NCI-H2196 treated with DMSO at 0.1 percent for 48 hours (cell line): ENCODE measurements around the gene PPP3CA.
"Not testable (repeated sequence)": the region's sequence is repeated elsewhere in the genome, so short reads cannot be mapped to it uniquely, and the experiment has no call there.

Experiments
- DNase-seq: peaks from one replicate; lab custom pipeline; 2025; ENCODE audit not compliant: unreplicated experiment; lab: John Stamatoyannopoulos, UW

Gene PPP3CA

DNA sequence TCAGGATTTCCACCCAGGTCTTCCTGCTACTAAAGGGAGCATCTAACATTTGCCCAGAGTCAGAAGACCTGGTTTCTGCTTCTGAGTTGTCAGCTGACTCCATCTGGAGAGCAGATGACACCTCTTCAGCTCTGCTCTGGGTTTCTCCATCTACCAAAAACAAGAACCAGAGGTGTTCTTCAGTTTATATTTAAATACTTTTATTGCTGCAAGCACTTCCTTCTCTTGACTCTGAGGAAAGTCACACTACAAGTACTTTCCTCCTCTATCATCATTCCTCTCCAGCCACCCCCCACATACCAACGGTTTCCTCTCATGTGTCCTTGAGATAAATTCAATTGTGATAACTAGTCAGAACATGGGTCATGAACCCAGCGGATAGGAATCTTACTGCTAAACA, 88.4 kb downstream of the PPP3CA start:
- DNase-seq, result no peak

DNA sequence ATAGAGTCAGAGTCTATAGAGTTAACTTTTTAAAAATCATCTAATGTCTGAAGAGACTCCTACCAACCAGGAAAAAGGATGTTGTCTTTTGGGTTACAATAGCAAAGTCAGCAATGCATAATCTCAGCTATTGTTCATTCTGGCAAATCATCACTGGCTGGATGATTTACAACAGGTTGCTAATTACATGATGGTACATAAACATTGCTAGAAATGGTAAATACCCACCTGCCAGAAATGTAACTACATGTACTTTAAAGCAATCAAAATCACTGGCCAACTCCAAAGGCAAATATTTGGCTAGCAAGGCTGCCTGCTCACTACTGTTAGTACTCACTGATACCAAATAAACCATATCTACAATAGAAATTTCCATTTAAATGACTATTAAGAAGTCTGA, 91.1 kb downstream of the PPP3CA start:
- DNase-seq, result peak; percentile 35

DNA sequence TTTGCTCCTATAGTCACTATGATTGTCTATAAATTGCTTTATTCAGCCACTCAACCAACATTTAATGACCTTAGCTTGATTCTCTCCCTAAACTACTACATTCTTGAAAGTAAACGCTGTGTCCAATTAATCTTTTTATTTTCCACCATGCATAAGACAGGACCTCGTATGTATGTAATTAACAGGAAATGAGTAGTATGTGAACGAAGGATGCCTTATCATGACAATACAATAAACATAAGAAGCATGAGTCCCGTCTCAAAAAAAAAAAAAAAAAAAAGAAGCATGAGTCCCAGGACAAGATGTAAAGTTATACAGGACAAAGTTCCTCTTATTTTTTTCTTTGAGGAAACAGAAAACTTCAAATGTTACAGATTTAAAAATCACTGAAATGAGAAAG, 92.5 kb downstream of the PPP3CA start:
- no peak for DNase-seq

DNA sequence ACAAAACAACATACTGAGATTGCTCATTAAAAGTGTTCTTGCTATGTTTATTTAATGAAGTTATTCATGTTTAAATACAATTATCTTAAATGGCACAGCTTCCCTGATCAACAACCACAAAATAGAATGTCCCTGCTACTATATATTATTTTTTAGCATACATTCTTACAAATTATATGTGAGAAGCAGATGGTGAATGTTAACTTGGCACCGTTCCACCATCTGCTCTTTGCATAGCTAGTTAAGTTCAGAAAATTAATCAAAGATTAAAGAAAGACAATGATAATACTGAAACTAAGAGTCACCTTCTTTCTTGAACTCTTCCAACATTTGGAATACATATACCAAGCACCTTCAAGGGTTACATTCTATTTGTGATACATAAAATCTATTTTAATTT, 94.2 kb downstream of the PPP3CA start:
- DNase-seq, result no peak

DNA sequence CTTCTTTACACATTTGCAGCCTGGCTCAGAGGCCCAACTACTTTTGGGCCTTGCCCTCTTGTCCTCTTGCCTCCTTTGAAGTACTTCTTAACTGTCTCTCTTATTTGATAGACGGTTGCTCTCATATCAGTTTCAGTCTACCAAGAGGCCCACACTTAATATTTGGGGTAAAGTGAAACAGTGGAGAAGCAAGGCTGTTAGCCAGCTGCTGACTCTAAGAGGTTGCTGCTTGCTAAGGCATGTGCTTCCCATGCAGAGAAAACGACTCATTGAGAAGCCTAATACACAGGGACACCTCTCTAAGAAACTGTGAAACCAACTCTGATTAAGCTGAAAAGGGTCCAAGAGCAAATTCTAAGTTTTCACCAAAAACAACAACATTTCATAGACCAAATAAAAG, 94.6 kb downstream of the PPP3CA start:
- DNase-seq, result no peak

DNA sequence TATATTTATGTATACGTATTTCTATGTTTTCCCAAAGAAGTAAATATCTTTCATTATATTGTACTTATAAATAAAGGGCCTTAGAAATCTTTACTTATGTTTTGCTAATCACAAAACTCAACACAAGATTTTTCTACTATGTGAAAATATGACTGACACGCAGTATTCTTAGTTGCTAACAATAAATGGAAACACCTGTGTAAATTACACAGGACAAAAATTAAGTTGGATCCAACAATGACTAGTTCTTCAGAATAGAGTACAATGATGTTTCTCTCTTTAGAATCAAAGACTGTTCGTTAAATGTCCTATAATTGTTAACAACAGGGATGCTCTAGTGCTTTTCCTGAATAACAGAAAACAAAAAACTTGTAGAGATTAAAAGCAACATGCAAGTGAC, 96.1 kb downstream of the PPP3CA start:
- DNase-seq, result no peak

DNA sequence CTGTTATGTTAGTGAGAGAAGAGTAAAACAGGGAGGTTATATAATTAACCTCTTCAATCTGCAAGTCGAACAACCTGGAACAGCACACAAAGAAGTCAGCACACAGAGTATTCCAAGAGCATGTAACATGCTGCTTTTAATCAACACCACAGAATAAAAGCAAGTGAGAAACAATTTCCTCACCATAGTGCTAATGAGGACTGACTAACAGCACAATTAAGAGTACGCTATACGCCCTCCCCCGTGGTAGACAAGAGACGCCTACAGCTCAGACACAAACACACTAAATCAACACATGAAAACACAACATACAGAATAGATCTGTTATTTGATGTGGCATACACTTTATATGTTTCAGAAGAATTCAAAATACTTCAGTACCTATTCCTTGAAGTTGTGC, 103.0 kb downstream of the PPP3CA start:
- DNase-seq, result no peak

DNA sequence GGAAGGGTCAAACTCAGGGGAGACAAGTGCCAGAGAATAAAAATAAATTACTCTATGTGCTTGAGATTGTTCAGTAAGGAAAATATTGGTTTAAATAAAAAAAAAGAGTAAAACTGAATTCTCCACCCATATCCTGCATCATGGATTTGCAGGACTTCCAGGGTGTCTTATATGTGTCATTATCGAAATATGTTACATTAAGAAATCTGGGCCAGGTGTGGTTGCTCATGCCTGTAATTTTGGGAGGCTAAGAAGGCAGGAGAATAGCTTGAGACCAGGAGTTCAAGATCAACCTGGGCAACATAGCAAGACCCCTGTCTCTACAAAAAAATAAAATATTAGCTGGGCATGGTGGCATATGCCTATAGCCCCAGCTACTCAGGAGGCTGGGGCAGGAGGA, 104.9 kb downstream of the PPP3CA start:
- DNase-seq, result no peak

DNA sequence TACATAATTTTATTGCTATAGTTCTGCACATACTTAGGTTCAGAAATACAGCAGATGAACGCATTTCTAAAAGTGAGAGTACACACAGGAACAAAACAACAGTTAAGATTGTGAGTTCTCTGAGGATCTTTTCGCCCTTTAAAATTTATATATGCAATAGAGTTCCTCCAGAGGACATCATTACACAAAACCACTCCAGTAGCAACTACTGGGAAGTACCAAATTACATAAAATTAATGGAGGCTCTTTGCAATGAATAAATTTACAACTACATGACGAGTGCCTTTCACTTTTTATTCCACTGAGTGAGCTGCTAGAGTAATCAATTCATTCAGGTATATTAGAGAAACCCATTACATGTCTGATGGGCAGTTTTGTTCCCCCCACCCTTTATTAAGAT, 107.2 kb downstream of the PPP3CA start:
- DNase-seq, result no peak

DNA sequence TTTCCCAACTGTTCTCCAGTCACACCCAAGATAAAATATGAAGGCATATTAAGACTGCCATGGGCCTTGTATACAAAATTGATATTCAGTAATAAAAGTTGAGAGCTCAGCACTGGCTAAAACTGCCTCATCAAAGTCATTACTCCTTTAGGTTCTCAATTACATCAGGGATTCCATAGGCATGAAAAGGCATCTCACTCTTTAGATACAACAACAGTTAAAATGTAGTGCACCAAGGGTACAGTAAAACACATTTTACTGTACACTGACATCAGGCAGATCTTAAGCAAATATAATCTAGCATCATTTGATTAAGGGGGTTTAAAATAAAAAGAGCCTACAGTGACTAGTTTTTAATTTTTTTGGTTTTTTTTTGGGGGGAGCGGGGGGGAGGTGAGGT, 107.7 kb downstream of the PPP3CA start:
- DNase-seq, result no peak

DNA sequence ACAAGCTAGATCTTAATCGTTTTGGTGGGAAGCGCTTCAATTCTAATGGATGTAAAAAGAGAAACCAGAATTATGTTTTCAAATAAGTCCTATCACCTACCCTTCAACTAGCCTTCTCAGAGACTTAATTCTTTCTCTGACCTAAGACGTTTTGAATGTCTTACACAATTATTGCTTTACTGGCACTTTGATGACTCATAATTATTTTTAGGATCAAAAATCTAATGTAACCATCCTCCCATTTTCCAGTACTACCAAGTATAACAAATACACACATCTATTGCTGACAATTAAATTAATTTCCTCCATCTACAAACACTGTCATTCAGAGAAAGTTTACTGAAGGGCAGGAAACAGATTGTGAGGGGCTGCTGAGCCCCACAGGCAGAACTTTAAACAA, 108.6 kb downstream of the PPP3CA start:
- no peak for DNase-seq

DNA sequence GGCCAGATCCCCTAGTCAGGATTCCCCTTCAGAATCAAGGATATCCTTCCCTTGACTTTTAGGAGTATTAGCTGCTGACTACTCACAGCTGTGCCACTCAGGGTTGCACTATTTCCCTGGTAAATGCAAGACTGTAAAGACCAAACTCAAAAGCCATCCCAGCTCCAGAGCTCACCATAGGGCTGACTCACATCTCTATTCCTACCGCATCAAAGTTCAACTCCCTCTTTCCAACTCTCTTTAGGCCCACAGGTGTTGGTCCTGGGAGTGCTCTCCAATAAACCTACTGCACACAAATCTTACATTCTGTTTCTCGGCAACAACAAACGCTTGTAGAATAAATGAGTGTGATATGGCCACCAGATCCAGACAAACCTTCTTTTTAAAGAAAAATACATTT, 109.6 kb downstream of the PPP3CA start:
- no peak for DNase-seq

DNA sequence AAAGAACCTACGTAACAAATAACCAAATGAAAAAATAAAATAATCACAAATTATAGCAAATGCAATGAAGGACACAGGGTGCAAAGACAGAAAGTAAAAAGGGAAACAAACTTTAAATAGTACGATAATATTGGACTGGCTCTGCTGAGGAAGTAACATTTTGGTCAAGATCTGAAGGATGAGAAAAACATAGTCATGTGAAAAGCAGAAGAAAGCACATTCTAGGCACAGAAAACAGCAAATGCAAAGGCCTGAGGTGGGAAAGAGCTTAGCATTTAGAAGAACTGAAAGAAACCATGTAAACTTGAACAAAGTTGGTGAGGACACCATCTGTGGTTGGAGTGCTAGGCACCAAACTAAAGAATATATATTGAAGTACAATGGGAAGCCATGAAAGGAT, 111.2 kb downstream of the PPP3CA start:
- DNase-seq, result no peak

DNA sequence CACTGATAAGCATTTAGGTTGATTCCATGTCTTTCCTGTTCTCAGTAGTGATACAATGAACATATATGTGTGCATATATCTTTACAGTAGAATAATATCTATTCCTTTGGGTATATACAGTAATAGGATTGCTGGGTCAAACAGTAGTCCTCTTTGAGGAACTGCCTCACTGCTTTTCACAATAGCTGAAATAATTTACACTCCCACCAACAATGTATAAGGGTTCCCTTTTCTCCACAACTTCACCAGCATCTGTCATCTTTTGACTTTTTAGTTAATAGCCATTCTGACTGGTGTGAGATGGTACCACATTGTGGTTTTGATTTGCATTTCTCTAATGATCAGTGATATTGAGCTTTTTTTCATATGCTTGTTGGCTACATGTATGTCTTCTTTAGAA, 113.2 kb downstream of the PPP3CA start:
- not testable (repeated sequence) for DNase-seq

DNA sequence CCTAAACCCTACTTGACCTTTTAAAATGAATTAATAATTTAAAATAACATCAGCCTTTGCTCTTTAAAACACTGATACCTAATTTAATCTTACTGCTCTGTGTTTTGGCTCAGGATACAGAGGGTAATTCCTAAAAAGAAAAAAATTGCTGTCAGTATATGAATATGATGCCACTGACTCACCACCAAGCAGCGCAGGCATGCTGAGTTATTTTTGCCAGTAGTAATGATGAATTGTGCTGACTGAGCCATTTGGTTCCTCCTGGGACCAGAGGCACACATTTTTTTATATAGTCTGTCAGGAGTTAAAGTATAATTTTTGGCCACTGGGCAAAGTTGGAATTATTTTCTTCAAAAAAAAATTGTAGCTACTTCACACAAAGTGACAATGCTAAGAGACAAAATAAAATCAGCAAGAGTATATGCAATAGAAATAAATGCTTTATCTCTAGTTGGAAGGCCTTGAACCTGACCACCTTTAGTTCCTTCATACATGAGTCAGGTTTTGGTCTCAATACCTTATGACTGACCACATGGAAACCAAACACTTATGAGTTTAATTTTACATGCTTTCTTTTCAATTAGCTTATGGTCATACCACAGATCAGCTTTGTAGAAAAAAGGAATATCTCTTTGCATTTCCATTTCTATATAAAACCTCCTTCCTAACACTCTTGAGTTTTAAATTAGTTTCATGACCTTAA, 115.1 kb downstream of the PPP3CA start:
- DNase-seq, result no peak

DNA sequence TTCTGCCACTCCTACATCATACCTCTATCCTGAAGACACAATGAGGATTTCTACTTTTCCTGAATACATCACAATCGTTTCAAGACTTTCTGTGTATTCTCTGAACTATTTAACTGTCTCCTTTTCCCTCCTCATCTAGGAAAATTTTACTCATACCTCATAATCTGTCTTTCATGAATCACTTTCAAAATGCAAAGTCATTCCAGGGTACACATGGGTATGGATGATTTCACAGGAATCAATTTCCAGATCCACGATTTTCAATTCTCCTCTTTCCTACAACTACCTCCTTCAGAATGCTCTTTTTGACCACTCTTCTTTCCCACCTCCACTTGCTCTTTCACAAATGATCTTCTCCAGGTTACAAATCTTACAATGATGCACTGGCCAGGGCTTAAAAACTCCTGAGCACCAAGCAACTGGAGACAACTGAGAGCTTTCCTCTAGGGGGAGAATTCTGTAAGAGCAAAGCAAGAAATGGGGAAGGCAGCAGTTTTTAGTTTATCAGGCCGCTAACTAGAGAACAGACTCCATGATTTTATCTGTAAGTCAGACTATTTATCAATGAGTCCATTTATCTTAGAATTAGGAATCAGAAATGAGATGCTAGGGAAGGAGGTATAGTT, 116.4 kb downstream of the PPP3CA start:
- DNase-seq, result no peak

DNA sequence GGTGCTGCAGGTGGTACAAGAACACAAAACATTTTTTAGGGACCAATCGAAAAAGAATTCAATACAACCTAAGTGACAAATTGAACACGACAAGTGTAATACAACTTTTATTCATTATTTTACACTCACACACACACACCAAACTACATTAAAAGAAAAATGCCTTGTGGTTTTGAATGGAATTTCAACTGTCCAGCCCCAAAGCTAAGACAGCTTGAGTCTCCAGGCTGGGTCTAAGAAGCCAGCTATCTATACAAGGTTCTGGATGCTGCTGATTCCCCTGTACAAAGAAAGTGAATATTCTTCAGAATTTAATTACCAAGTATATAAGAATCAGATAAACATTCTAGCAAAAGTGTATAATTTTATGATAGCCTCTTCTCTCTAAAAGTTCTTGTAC, 118.2 kb downstream of the PPP3CA start:
- no peak for DNase-seq

DNA sequence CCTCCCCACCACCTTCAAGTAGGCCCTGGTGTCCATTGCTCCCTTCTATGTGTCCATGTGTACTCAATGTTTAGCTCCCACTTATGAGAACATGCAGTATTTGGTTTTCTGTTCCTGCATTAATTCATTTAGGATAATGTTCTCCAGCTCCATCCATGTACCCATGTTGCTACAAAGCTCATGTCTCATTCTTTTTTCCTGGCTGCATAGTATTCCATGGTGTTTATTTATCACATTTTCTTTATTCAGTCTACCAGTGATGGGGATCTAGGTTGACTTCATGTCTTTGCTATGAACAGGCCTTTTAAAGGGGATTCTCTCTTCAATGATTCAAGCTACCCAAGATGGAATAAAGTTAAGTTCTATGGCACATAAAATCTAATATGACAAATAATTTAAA, 119.6 kb downstream of the PPP3CA start:
- DNase-seq, result no peak

DNA sequence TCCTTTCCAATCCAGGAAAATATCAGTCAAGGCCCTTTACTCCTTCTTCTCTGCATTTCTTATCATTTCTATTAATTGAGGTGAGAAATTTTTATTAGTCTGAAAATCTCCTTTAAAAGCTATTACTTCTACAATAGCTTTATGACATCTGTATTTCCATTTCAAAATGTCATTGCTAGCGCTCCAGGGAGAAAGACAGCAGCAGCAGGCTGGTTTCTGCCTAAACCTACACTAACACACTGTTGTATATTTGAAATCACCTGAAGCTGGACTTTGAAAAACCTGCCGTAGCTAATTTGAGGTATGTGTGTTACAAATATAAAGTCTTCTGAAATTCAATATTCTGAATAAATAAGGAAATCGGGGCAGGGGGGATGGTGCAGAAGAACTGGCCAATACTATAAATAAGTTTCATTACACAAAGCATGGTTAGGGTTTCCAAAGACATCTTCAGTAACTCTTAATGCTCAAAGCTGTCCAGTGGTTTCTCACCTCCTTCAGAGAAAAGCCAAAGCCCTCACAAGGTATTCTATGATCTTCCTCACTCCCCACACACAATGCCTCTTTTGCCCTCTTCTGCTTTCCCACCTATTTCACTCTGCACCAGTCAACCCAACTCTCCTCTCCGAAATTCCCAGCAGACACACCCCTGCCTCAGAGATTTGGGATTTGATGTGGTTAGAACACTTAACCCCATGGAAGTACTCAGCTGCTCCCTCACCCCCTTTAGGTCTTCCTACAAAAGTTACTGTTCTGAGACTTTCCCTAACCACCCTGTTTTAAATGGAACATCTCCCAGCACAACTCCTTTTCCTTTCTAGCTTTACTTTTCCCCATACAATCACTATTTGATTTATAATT, 122.7 kb downstream of the PPP3CA start:
- no peak for DNase-seq

DNA sequence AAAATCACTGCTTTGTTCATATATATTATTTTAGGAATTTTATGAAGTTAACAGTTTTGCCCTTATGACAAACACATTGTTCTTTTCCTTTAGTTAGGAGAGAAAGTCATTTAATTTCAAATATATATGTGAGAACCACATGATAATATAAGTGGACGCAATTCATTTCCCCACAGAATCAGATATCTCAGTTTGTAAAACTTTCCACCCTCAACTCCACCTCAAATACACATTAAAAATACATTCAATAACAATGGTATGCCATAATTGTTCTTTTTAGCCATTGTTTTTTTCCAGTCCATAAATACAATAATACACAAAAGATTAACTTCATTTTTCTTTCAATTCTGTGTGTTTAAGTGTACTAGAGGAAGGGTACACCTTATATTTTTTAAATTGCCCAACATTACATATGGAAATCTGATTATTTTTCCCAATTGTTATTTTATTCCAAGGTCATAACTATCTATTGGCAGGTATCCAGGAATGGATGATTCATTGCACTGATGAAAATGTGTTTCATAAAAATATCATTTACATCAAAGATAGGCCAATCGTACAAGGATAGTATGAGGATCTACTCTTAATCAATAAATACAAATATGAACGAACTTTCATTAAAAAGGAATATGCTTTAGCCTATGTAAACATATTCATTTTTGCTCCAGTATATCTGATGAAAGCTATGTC, 125.0 kb downstream of the PPP3CA start:
- DNase-seq, result no peak

DNA sequence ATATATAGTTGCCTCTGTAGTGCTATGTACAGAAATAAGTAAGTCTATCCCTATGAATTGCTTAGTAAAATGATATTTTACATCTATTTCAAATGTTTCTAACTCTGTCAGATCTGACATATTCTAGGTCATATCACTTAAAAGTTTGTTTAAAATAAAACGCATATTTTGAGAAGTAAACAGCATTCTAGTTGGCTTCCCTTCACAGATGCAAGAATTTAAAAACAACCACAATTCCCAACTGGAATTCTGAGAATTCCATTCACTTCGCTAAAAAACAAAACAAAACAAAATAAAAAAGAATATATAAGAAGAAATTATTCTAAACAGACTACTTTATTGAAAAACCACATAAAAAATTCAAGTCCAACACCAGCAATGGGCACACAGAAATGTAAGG, 126.0 kb downstream of the PPP3CA start:
- no peak for DNase-seq

DNA sequence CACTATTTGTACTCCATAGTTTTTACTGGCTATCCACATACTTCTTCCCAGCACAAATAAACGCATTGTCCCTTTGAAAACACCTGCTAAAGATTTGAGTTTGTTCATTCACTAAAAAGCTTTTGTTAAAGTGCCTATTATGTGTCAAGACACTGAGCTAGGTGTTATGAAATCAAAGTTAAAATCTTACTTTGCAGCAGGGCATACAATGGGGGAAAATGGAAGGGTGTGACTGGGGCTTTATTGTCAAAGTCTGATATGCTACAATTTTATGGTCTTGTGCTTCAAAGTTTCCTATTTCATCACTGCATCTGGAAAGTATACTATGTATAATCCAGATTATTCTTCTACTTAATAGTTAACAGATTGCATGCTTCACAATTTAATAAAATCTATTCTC, 128.4 kb downstream of the PPP3CA start:
- DNase-seq, result no peak
